ENCODE measurements around the gene DISC1. TPM values are rescaled to one million over a fixed set of nuclear protein-coding genes. Genes with fewer than 3 reads are reported as not detected.

Gene DISC1
- total and polyA plus RNA-seq, 2 donors (not counting 3 experiments of a cell fraction or from before 2014, with no cell fraction given) = 3.3 to 14.7 TPM

- Histone ChIP-seq H3K27me3 (ENCODE audit: control insufficient read depth in 2 of 2, insufficient read depth in 2 of 2, low read length in 2 of 2) (no peaks in the 10 kb centered on the region), H3K4me2 (ENCODE audit: insufficient read depth, low read length) (no peak overlapping the region), H4K20me1 (replicated peaks; ENCODE audit: control insufficient read depth, extremely low read depth, insufficient read depth, low read length) (no peaks in the 10 kb centered on the region), H3K9me3 (replicated peaks; ENCODE audit: control insufficient read depth, insufficient read depth, low read length) (no peaks in the 10 kb centered on the region), H3K9me1 (replicated peaks; ENCODE audit: control insufficient read depth, extremely low read depth, insufficient read depth, low read length) (no peaks in the 10 kb centered on the region), H3K79me2 (ENCODE audit: control insufficient read depth, insufficient read depth, low read length) (no peaks in the 10 kb centered on the region), H3K4me3 (replicated peaks in 1 of 3; ENCODE audit: insufficient read depth in 1 of 3, low read depth in 1 of 3, low read length in 3 of 3) (no peak overlapping the region), H2AFZ (ENCODE audit: low read depth, low read length) (no peak overlapping the region), H3K4me1 (ENCODE audit: control insufficient read depth, extremely low read depth, insufficient read depth, low read length) (no peaks in the 10 kb centered on the region), H3K36me3 (ENCODE audit: control insufficient read depth in 2 of 2, extremely low read depth in 1 of 2, insufficient read depth in 2 of 2, low read length in 2 of 2) (no peaks in the 10 kb centered on the region), H3K9ac (replicated peaks; ENCODE audit: extremely low read depth, insufficient read depth, low read length) (no peak overlapping the region), H3K27ac (ENCODE audit: insufficient read depth, low read depth, low read length) (no peak overlapping the region)
- ChIA-PET CTCF (interaction anchor here (0.6 kb wide), 1 partner anchor 13 kb away, joined by 3 read pairs; no protein-coding TSS in a partner anchor), POLR2A (no interaction called here)
- dilution Hi-C loops (cut with MboI; ENCODE audit: extremely low pct_ligation_motif_present, low sequenced_read_pairs) = no loop called here
- no peak for TF ChIP-seq MAX (IDR thresholded peaks at IDR 0.05; ENCODE audit: insufficient read depth, insufficient read length)
- FAIRE-seq (no peak), DNase-seq (ENCODE audit: low read depth, low spot score) (no peak)
- intact Hi-C loops (cut with micrococcal nuclease) = no loop called here
- BruUV-seq (replicated peaks) = no TSS peak
Observed at GRCh38 chr1:231679109-231679508, 52.5 kb downstream of the DISC1 start.

- no peaks in the 10 kb centered on the region for H3K4me1 ChIP-seq (ENCODE audit: control insufficient read depth, extremely low read depth, insufficient read depth, low read length)
- no peaks in the 10 kb centered on the region for H3K36me3 ChIP-seq (ENCODE audit: control insufficient read depth in 2 of 2, extremely low read depth in 1 of 2, insufficient read depth in 2 of 2, low read length in 2 of 2)
- POLR2A ChIA-PET = no interaction called here
- TF ChIP-seq JUN (IDR thresholded peaks at IDR 0.05; ENCODE audit: borderline replicate concordance, insufficient read depth, insufficient read length, low read depth) (no peak), CTCF (IDR thresholded peaks at IDR 0.05; ENCODE audit: extremely low read depth in 1 of 2, insufficient read depth in 1 of 2, low read depth in 1 of 2, low read length in 2 of 2) (no peak), MYC (IDR thresholded peaks at IDR 0.05; ENCODE audit: low read depth, low read length) (no peak), EZH2 (IDR thresholded peaks at IDR 0.05; ENCODE audit: borderline replicate concordance, low read depth, low read length, severe bottlenecking) (no peak), POLR2AphosphoS5 (IDR thresholded peaks at IDR 0.05; ENCODE audit: insufficient read depth, low read depth, low read length) (no peak), POLR2A (IDR thresholded peaks at IDR 0.05; ENCODE audit: low read depth, low read length) (no peak), FOS (IDR thresholded peaks at IDR 0.05; ENCODE audit: borderline replicate concordance, insufficient read depth, low read length) (no peak), GATA2 (IDR thresholded peaks at IDR 0.05; ENCODE audit: insufficient read depth, insufficient read length, low read depth, low read length) (no peak), MAX (IDR thresholded peaks at IDR 0.05; ENCODE audit: insufficient read depth, insufficient read length) (no peak)
- DNase-seq (ENCODE audit: low read depth, low spot score) = no peak
- no peaks in the 10 kb centered on the region for H3K9me1 ChIP-seq (replicated peaks; ENCODE audit: control insufficient read depth, extremely low read depth, insufficient read depth, low read length)
- H2AFZ ChIP-seq (ENCODE audit: low read depth, low read length) = no peak overlapping the region
- dilution Hi-C loops (cut with MboI; ENCODE audit: extremely low pct_ligation_motif_present, low sequenced_read_pairs) (no loop called here), intact Hi-C loops (cut with micrococcal nuclease) (no loop called here)
- no peaks in the 10 kb centered on the region for H3K79me2 ChIP-seq (ENCODE audit: control insufficient read depth, insufficient read depth, low read length)
- H3K9me3 ChIP-seq (replicated peaks; ENCODE audit: control insufficient read depth, insufficient read depth, low read length) = no peaks in the 10 kb centered on the region
- H3K9ac ChIP-seq (replicated peaks; ENCODE audit: extremely low read depth, insufficient read depth, low read length) = no peak overlapping the region
- no peak overlapping the region for H3K4me3 ChIP-seq (replicated peaks in 1 of 3; ENCODE audit: insufficient read depth in 1 of 3, low read depth in 1 of 3, low read length in 3 of 3)
- no peak for FAIRE-seq
- no peaks in the 10 kb centered on the region for H4K20me1 ChIP-seq (replicated peaks; ENCODE audit: control insufficient read depth, extremely low read depth, insufficient read depth, low read length)
- no TSS peak for BruUV-seq (replicated peaks)
- no peaks in the 10 kb centered on the region for H3K27me3 ChIP-seq (ENCODE audit: control insufficient read depth in 2 of 2, insufficient read depth in 2 of 2, low read length in 2 of 2)
- CTCF ChIA-PET = no interaction called here
- no peak overlapping the region for H3K27ac ChIP-seq (ENCODE audit: insufficient read depth, low read depth, low read length)
- H3K4me2 ChIP-seq (ENCODE audit: insufficient read depth, low read length) = no peak overlapping the region
Observed at GRCh38 chr1:231681006-231681405, 54.4 kb downstream of the DISC1 start.
